Activated CD8-positive, alpha-beta memory T cell treated with anti-CD3 and anti-CD28 coated beads, Interleukin-2, amount 50 U/mL, for 1 hour (primary cell): ENCODE data around the gene FES.

Experiments
- DNase-seq: peaks from one replicate; pipeline ENCODE4 v3.0.0-alpha.2; 2020; ENCODE audit errors: extremely low read depth

FES gene

GRCh38 chr15:90930861-90931574 is 46.7 kb downstream of the FES start:
- no peak for DNase-seq

DNA sequence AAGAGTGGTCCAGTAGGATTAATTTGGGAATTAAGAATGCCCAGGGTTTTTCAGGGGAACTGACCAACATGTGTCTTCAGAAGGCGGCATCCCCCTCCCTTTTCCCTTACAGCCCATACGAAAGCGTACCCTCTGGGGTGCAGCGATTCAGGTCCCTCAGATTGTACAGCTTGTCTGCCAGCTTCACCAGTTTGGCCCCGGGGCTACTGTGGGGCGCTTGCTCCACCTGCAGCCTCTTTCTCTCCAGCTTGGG is 47.2 kb downstream of the FES start:
- DNase-seq: no peak

DNA sequence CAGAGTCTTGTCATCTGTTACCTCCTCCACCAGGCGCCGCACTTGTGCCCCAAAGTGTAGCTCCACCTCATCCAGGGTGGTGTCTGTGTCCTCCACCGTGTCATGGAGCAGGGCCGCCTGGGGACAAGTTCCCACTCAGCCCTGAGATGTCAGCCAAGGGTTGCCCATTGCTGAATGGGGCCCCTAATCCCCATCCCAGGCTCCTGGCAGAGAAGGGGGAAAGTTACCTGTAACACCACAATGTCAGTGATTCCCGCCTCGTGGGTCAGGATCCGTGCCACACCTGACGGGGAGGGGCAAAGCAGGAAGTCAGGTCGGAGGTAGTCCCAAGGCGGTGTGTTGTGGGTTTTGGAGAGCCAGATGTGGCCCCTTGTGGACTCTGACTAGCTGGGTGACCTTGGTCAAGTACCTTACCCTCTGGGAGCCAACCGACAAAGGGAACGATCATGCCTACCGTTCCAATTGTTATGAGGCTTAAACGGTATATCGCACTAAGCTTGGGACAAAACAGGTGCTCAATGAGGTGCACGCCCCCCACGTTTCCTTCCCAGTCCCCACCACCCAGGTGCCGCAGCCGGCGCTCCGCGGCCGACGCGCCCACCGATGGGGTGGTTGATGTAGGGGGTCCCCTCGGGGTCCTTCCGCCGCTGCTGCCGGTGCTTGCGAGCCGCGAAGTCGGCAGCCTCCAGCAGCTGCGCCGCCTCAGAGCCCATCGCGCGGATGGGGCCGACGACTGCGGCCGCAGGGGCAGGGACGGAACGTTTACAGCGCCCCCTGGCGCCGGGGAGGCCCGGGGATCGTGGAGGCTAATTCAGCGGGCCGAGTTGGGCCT is 47.7 kb downstream of the FES start, which contains the start of gene HDDC3:
Gene HDDC3, minus strand, starts transcription at position 722 of the 832 bp plus-strand sequence. Its CDS starts 9 bp downstream, at position 713.
- DNase-seq: peak; percentile 61

DNA sequence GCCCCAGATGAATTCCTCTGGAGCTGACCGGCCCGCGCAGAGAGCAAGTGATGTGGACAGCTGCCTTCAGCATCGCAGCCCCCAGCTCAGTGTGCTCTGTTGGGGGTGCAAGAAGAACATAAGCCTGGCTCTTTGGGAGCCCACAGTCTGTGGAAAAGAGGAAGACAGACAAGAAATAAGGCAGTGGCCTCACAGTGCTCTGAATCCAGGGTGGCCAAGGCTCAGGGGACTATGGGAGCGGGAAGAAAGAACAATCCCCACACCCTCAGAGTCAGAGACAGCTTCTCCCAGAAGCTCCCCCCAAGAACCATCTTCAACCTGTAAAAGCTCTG is 48.3 kb downstream of the FES start:
- no peak for DNase-seq

DNA sequence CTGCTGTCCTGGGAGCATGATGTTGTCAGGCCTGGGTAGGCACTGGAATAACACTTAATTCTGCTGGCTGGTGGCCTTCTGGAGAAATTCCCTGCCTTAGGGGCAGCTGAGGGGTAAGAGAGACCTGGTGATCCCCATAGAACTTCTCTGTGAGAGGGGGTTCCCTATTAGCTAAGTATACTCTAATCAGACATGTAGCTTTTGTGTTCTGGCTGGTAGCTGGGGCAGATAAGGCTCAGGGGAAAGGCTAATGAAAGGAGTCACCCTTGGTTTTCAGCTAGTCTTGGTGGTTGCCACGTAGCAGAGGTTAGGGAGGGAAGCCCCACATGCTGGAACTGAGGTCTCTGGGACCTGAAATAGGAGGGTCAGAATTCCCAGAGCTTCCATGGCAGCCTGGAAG is 49.0 kb downstream of the FES start:
- DNase-seq: no peak

DNA sequence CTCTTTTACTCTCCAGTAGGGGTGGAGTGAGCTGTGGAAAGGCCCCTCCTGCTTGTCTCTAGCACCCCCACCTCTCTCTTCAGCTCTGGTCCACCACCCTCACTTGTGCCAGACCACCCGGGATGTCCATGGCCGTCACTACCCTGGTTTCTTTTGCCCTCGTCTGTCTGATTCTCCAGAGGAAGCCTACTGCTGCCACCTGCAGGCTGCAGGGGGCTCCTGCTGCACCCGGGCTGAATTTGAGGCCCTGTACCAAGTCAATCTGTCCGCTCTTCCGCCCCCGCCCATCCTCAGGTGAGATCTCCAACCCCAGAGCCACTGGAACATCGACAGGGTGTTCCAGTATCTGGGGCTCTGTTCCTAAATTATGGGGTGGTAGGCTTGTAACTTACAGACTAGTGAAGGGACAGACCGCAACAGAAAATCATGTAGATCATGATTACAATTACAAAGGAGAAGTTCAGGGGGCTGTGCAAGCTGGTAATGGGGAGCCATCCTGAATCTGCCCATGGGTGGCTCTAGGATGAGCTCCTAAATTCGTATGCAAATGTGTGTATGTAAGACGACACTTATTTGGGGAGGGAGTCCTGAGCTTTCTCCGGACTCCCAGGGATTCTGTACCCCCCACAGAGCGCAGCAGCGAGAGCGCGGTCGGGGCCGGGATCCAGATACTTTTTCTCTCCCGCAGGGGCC is 50.1 kb downstream of the FES start:
- DNase-seq: peak; percentile 60

DNA sequence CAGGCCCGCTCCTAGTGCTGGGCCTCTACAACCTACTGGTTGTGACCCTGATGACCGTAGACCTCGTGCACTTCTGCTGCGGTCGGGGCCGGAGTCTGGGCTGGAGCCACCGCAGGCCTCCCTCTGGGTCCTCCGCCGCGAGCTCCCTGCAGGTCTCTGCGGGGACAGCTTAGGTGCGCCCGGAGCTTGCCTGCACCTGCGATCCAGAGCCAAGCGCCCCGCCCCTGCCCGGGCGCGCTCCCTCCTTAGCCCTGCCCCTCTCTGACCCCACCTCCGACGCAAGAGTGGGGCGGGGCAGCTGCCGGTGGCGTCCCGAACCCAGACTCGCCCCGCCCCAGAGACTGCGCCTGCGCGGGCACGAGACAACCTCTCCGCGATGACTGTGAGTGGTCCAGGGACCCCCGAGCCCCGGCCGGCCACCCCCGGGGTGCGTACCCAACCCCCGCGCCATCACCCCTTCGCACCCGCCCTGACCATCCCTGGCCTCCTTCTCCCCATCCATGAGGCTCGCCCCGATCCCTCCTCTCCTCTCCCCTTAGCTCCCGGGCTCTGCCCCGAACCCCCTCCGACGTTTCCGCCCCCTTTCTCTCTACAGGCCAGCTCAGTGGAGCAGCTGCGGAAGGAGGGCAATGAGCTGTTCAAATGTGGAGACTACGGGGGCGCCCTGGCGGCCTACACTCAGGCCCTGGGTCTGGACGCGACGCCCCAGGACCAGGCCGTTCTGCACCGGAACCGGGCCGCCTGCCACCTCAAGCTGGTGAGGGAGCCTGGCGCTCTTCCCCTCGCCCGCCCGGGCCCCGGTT is 50.8 kb downstream of the FES start, which contains the start of gene UNC45A:
Gene UNC45A, plus strand, starts transcription at position 337 of the 803 bp plus-strand sequence. Its CDS starts 40 bp downstream, at position 377.
- peak; percentile 88 for DNase-seq

- DNase-seq: no peak
Observed at GRCh38 chr15:90936823-90937222, 52.5 kb downstream of the FES start.

DNA sequence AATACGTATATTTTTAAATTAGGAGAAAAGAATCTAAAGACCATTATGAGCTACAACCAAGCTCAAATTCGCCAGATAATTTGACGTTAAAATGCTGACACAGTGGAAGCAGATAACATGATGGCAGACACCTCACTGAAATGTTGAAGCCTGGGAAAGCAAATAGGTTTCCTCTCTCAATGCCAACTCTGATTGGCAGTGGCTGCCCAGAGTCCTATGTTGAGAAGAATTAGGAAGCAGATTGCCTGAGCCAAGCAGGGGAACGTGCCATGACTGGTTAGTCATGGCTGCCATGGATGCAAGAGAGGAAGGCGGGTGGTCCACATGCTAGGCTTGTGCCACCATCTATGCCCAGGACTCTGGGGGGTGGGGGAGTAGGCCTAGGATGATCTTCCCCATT is 54.0 kb downstream of the FES start:
- no peak for DNase-seq

GRCh38 chr15:90939756-90940155 is 55.5 kb downstream of the FES start:
- no peak for DNase-seq

DNA sequence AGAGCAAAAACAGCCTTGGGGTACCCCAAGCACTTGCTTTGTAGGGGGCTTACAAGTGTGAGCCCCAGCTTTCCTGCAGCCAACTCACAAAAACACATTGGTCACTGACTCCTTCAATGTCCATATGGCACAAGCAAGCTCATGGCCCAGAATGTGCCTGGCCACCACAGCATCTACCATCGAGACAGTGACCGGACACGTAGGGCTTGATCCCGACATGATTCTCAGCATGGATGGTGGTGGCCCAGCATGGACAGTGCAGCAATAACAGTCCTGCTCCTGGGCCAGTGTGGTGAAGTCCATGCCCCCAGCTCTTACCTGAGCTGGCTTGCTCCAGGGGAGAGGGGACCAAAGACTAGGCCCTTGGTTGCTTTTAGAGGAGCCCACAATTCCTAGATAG is 56.7 kb downstream of the FES start:
- no peak for DNase-seq

GRCh38 chr15:90942354-90943120 is 58.2 kb downstream of the FES start:
- DNase-seq: no peak

DNA sequence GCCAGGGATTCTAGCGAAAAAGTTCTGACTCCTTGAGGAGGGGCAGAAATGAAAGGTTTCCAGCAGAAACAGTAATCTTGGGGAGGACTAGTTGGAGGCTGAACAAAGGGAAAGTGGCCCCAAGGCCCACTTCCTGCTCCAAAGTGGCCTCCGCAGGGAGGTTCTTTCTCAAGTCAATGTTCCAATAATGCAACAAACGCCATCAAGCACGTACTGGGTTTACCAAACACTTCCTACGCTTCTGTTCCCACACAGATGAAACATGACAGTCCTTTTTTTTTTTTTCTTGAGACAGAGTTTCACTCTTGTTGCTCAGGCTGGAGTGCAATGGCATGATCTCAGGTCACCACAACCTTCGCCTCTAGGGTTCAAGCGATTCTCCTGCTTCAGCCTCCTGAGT is 60.8 kb downstream of the FES start:
- DNase-seq: no peak
